K562 (cell line): ENCODE data around the gene SSBP2. TPM values are rescaled to one million over a fixed set of nuclear protein-coding genes. Genes with fewer than 3 reads are reported as not detected.
A peak's percentile ranks its signal among the peaks of the same experiment; 100 is the strongest.

ENCODE experiments used
- ATAC-seq: fragments of 200-7000 bp; cut with Tn5 transposase; 3 replicates; pipeline ENCODE4 v1.9.1; 2020; ENCODE audit warnings: moderate library complexity
- BruUV-seq: library from RNA; stranded (reverse); fragments of 400-500 nt; replicated peaks from 2 replicates; lab custom pipeline; 2021; lab: Mats Ljungman, UMichigan
- CTCF ChIA-PET: fragments of 300-600 bp; formaldehyde crosslinking; extraction: SDS; loops from one replicate; lab custom pipeline; 2021; ENCODE audit warnings: low intra/inter-chr PET ratio; lab: Yijun Ruan, JAX
- POLR2A ChIA-PET: fragments of 300-600, 350-650 bp; sonication (Branson Sonifier 250); formaldehyde crosslinking; extraction: SDS; loops from one replicate; lab custom pipeline; 2021; ENCODE audit warnings: antibody characterized with exemption, inconsistent platforms; lab: Yijun Ruan, JAX
- DNase-seq, 4 experiments: peaks; one replicate each; pipeline versions ENCODE4 v3.0.0 to v3.0.0-alpha.2; 2011 to 2018; ENCODE audit warnings: low spot score in 3 of 4, mixed read lengths in 3 of 4; ENCODE audit errors: extremely low read depth in 1 of 4
- FAIRE-seq: peaks from 2 replicates; lab custom pipeline; 2011; peaks lifted over from hg19 to GRCh38; lab: Jason Lieb, UNC
- H2AFZ ChIP-seq: 2 replicates; pipeline ENCODE4 v1.6.0; 2011; ENCODE audit warnings: low read depth, low read length, control low read depth, inconsistent platforms
- H3K27ac ChIP-seq: fragments of 200-600 bp; 3 replicates; pipeline ENCODE4 v1.8.0; 2011; ENCODE audit warnings: low read depth, mild to moderate bottlenecking, control low read depth, inconsistent platforms, low read length, moderate library complexity, mixed read lengths; ENCODE audit errors: extremely low read depth
- H3K27me3 ChIP-seq, 2 experiments: fragments of 300-600 bp in 1 of 2; 2 replicates in 1 of 2; 3 replicates in 1 of 2; pipeline versions ENCODE4 v1.6.0 to v1.8.0; 2011; ENCODE audit warnings: inconsistent platforms in 2 of 2, low read length in 2 of 2, mild to moderate bottlenecking in 1 of 2, mixed read lengths in 1 of 2, moderate library complexity in 1 of 2; ENCODE audit not compliant: control insufficient read depth in 2 of 2, insufficient read depth in 2 of 2
- H3K36me3 ChIP-seq: fragments of 300-600 bp; 3 replicates; pipeline ENCODE4 v1.8.0; 2011; ENCODE audit warnings: mild to moderate bottlenecking, low read length, inconsistent platforms; ENCODE audit not compliant: control insufficient read depth, insufficient read depth
- H3K4me1 ChIP-seq, 2 experiments: fragments of 200-600 bp in 1 of 2; replicated peaks in 1 of 2; 2 replicates in 1 of 2; 3 replicates in 1 of 2; pipeline versions ENCODE4 v1.5.1 to v1.8.0; 2011; ENCODE audit warnings: inconsistent platforms in 2 of 2, low read length in 2 of 2, mild to moderate bottlenecking in 1 of 2, mixed read lengths in 1 of 2, moderate library complexity in 1 of 2; ENCODE audit not compliant: control insufficient read depth in 2 of 2, insufficient read depth in 2 of 2
- H3K4me2 ChIP-seq: 2 replicates; pipeline ENCODE4 v1.6.1; 2011; ENCODE audit warnings: low read length, control low read depth, inconsistent platforms, mixed read lengths; ENCODE audit not compliant: insufficient read depth
- H3K4me3 ChIP-seq: fragments of 200-600 bp; sonication (generic), shearing (Covaris generic); 2 replicates; pipeline ENCODE4 v1.5.1; 2016; ENCODE audit warnings: control low read depth, inconsistent platforms
- H3K79me2 ChIP-seq: fragments of 200-600 bp; 3 replicates; pipeline ENCODE4 v1.8.0; 2011; ENCODE audit warnings: low read length, inconsistent platforms; ENCODE audit not compliant: control insufficient read depth, insufficient read depth
- H3K9ac ChIP-seq, 2 experiments: 2 replicates each; pipeline versions ENCODE4 v1.6.0 to v1.6.1; 2011; ENCODE audit warnings: low read depth in 2 of 2, low read length in 2 of 2, control low read depth in 1 of 2, inconsistent platforms in 1 of 2, mild to moderate bottlenecking in 1 of 2, mixed read lengths in 1 of 2; ENCODE audit not compliant: insufficient read depth in 1 of 2
- H3K9me1 ChIP-seq: one replicate; pipeline ENCODE4 v1.6.0; 2011; ENCODE audit warnings: inconsistent platforms, mild to moderate bottlenecking, low read length, moderate library complexity; ENCODE audit not compliant: control insufficient read depth, insufficient read depth
- H3K9me3 ChIP-seq: replicated peaks from 2 replicates; pipeline ENCODE4 v1.5.1; 2011; ENCODE audit warnings: low read depth, low read length, inconsistent platforms; ENCODE audit not compliant: control insufficient read depth, insufficient read depth
- H4K20me1 ChIP-seq: replicated peaks from 2 replicates; pipeline ENCODE4 v1.6.1; 2011; ENCODE audit warnings: low read length, inconsistent platforms, mixed read lengths; ENCODE audit not compliant: control insufficient read depth, insufficient read depth
- CBX3 ChIP-seq, 2 experiments: IDR thresholded peaks; 1 replicate in 1 of 2; 2 replicates in 1 of 2; pipeline ENCODE4 v1.6.1; 2012; ENCODE audit warnings: inconsistent platforms in 2 of 2, low read length in 2 of 2, borderline replicate concordance in 1 of 2, control low read depth in 1 of 2
- CTBP1 ChIP-seq: fragments of 450-650 bp; IDR thresholded peaks from 2 replicates; pipeline ENCODE4 v1.6.1; 2016; ENCODE audit warnings: borderline replicate concordance
- E2F3 ChIP-seq: fragments of 250-450 bp; sonication (Bioruptor Pico); IDR thresholded peaks from 2 replicates; pipeline ENCODE4 v1.4.0; 2020; ENCODE audit warnings: mild to moderate bottlenecking
- EHMT2 ChIP-seq: fragments of 450-650 bp; IDR thresholded peaks from 2 replicates; pipeline ENCODE4 v1.6.1; 2018; ENCODE audit warnings: antibody characterized with exemption
- HCFC1 ChIP-seq: IDR thresholded peaks from 2 replicates; pipeline ENCODE4 v1.6.1; 2012; ENCODE audit warnings: low read depth, low read length, improper control_type of control experiment
- HDAC3 ChIP-seq: fragments of 450-650 bp; IDR thresholded peaks from 2 replicates; pipeline ENCODE4 v1.6.1; 2018; ENCODE audit warnings: borderline replicate concordance, mild to moderate bottlenecking, moderate library complexity; ENCODE audit not compliant: partially characterized antibody
- JUNB ChIP-seq: fragments of 450-650 bp; formaldehyde crosslinking; conservative IDR thresholded peaks from 2 replicates; pipeline ENCODE4 v1.4.0; 2020; ENCODE audit warnings: mild to moderate bottlenecking
- NR2F6 ChIP-seq: fragments of 450-650 bp; formaldehyde crosslinking; IDR thresholded peaks from 2 replicates; pipeline ENCODE4 v1.4.0; 2020; ENCODE audit warnings: mild to moderate bottlenecking
- RNF2 ChIP-seq: sonication (generic); IDR thresholded peaks from 2 replicates; pipeline ENCODE4 v1.6.1; 2016
- SETDB1 ChIP-seq: IDR thresholded peaks from one replicate; pipeline ENCODE4 v1.6.1; 2012; ENCODE audit warnings: low read length, control low read depth, inconsistent platforms
- TCF15 ChIP-seq: fragments of 250-450 bp; sonication (Bioruptor Pico); IDR thresholded peaks from 2 replicates; pipeline ENCODE4 v1.8.0; 2022; ENCODE audit warnings: moderate library complexity, mild to moderate bottlenecking, inconsistent platforms
- TCFL5 ChIP-seq: fragments of 250-450 bp; sonication (Bioruptor Pico); conservative IDR thresholded peaks from 2 replicates; pipeline ENCODE4 v1.6.1; 2021; ENCODE audit warnings: mild to moderate bottlenecking, moderate library complexity, matching md5 sums
- ZBTB33 ChIP-seq: sonication (generic); formaldehyde crosslinking; IDR thresholded peaks from 2 replicates; pipeline ENCODE4 v1.8.1; 2023; ENCODE audit warnings: mild to moderate bottlenecking, missing genetic modification reagents
- ZNF124 ChIP-seq: sonication (generic); formaldehyde crosslinking; IDR thresholded peaks from 2 replicates; pipeline ENCODE4 v1.8.1; 2022; ENCODE audit warnings: missing genetic modification reagents
- ZNF133 ChIP-seq: fragments of 250-450 bp; sonication (Bioruptor Pico); IDR thresholded peaks from 2 replicates; pipeline ENCODE4 v1.4.0; 2020; ENCODE audit warnings: mild to moderate bottlenecking
- ZNF253 ChIP-seq: fragments of 250-450 bp; sonication (Bioruptor Pico); conservative IDR thresholded peaks from 2 replicates; pipeline ENCODE4 v1.6.1; 2021; ENCODE audit warnings: mild to moderate bottlenecking
- ZNF324 ChIP-seq: fragments of 250-450 bp; sonication (Bioruptor Pico); IDR thresholded peaks from 2 replicates; pipeline ENCODE4 v1.4.0; 2020; ENCODE audit warnings: mild to moderate bottlenecking
- ZNF592 ChIP-seq: fragments of 450-650 bp; IDR thresholded peaks from 2 replicates; pipeline ENCODE4 v1.6.1; 2017; ENCODE audit warnings: antibody characterized with exemption, mild to moderate bottlenecking
- WGBS: fragments of 100-300 bp; shearing (Covaris generic); methylation state at CpG from one replicate; pipeline ENCODE4 v1.1.6; 2016; ENCODE audit warnings: low coverage, mixed read lengths; ENCODE audit not compliant: insufficient coverage; ENCODE audit errors: missing lambda C conversion rate; 5-methylcytosine and 5-hydroxymethylcytosine counted together
- in situ Hi-C: fragments of 300-500 bp; cut with MboI; formaldehyde crosslinking; loops from 4 replicates; pipeline ENCODE4 v1.15.0; 2018; ENCODE audit warnings: inconsistent platforms, mixed read lengths
- intact Hi-C: fragments of 100-400 bp; cut with micrococcal nuclease; formaldehyde crosslinking; loops from 2 replicates; pipeline ENCODE4 v1.14.2; 2022
- polyA plus RNA-seq, 8 experiments: library from polyadenylated mRNA; depleted of rRNA in 4 of 8; stranded (reverse) in 5 of 8; unstranded in 3 of 8; fragments of >200 nt; fragmentation: Nextera tagmentation in 2 of 8; fragmentation: Illumina TruSeq in 1 of 8; extraction: Ambion mirVana in 2 of 8; extraction: Trizol in 1 of 8; gene quantifications; 2 replicates each; pipeline versions ENCODE4 v1.2.1 to v1.2.3, GENCODE V29; 2011 to 2014; ENCODE audit warnings: inconsistent platforms in 1 of 8, missing spikeins in 1 of 8
- total RNA-seq, 7 experiments: library from RNA; depleted of rRNA in 6 of 7; stranded (reverse); fragments of >200 nt in 6 of 7; fragmentation: Illumina TruSeq in 2 of 7; extraction: Trizol in 2 of 7; gene quantifications; 2 replicates each; pipeline versions ENCODE4 v1.2.1 to v1.2.3, GENCODE V29; 2011 to 2021; ENCODE audit warnings: low replicate concordance in 1 of 7

The SSBP2 gene
- total and polyA plus RNA-seq, 9 of the 15 experiments (the other 6 are each of a cell fraction or from before 2014, with no cell fraction given) = 22.3 to 133 (median 42.1) TPM

- DNase-seq = no peak
- peaks cover 12% of the 10 kb centered on the region; the same call in 1 of the 3 replicates for H3K36me3 ChIP-seq
- no peaks in the 10 kb centered on the region for H3K9me1 ChIP-seq
- H3K4me2 ChIP-seq = no peak overlapping the region
- FAIRE-seq = no peak
- ChIA-PET CTCF (interaction anchor here (0.7 kb wide), 1 partner anchor 25 kb away, joined by 3 read pairs; no protein-coding TSS in a partner anchor), POLR2A (no interaction called here)
- 92% methylated on average over 7 of the region's 7 CpGs for WGBS
- no peak overlapping the region for H3K9ac ChIP-seq
- no peaks in the 10 kb centered on the region for H3K79me2 ChIP-seq
- intact Hi-C loops (no loop called here), in situ Hi-C loops (no loop called here)
- ATAC-seq = no peak
- H3K27me3 ChIP-seq = no peaks in the 10 kb centered on the region
- H2AFZ ChIP-seq = no peak overlapping the region
- H4K20me1 ChIP-seq = no peaks in the 10 kb centered on the region
- peaks cover 3% of the 10 kb centered on the region; the same call in 1 of the 2 replicates for H3K9me3 ChIP-seq
- H3K4me1 ChIP-seq = no peaks in the 10 kb centered on the region
- BruUV-seq = no TSS peak
- no peak overlapping the region for H3K27ac ChIP-seq
- H3K4me3 ChIP-seq = no peak overlapping the region
- TF ChIP-seq HDAC3 (no peak), ZNF253 (CRISPR knock-in tag) (no peak), RNF2 (no peak), HCFC1 (no peak), ZBTB33 (CRISPR knock-in tag) (peak; percentile 71; the same call in 1 of the 2 replicates), ZNF124 (no peak), CBX3 (IDR thresholded peaks at IDR 0.05; ENCODE audit: borderline replicate concordance in 1 of 2, low read length in 2 of 2) (peak in 1 of 2 experiments; percentile 35; a peak in 1 of 3 replicates), ZNF133 (CRISPR knock-in tag) (no peak), ZNF324 (CRISPR knock-in tag) (peak; percentile 60), NR2F6 (no peak), E2F3 (no peak), EHMT2 (no peak), TCF15 (CRISPR knock-in tag) (no peak), JUNB (CRISPR knock-in tag) (no peak), TCFL5 (no peak), SETDB1 (no peak), CTBP1 (no peak), ZNF592 (no peak)
Measured at GRCh38 chr5:81609810-81610375, 141.0 kb downstream of the SSBP2 start.
